ENCODE data around the gene ACTN2. TPM values are rescaled to one million over a fixed set of nuclear protein-coding genes. Genes with fewer than 3 reads are reported as not detected.

Gene ACTN2
- total and polyA plus RNA-seq, 2 donors (not counting 1 experiment from before 2014, with no cell fraction given) = 0.17 to 0.22 TPM

GRCh38 chr1:236724506-236724905 lies 38.2 kb downstream of the ACTN2 start:
- Histone ChIP-seq H3K9ac (ENCODE audit: insufficient read depth, low read length) (no peak overlapping the region), H3K36me3 (ENCODE audit: control insufficient read depth, insufficient read depth, low read length) (no peaks in the 10 kb centered on the region), H4K20me1 (ENCODE audit: control insufficient read depth, extremely low read depth, insufficient read depth, low read length) (no peaks in the 10 kb centered on the region), H3K4me1 (ENCODE audit: control insufficient read depth, extremely low read depth, insufficient read depth, low read length) (no peaks in the 10 kb centered on the region), H3K27ac (ENCODE audit: insufficient read depth, low read length) (no peak overlapping the region), H3K9me3 (ENCODE audit: control insufficient read depth, insufficient read depth, low read depth, low read length) (no peaks in the 10 kb centered on the region), H3K27me3 (ENCODE audit: control insufficient read depth, insufficient read depth, low read length) (no peaks in the 10 kb centered on the region), H3K79me2 (ENCODE audit: control insufficient read depth, insufficient read depth, low read length) (no peaks in the 10 kb centered on the region), H3K4me3 (replicated peaks in 1 of 4; ENCODE audit: control extremely low read depth in 1 of 4, insufficient read depth in 1 of 4, low read depth in 3 of 4, low read length in 4 of 4) (no peak overlapping the region), H3K4me2 (ENCODE audit: extremely low read depth, insufficient read depth, low read length) (no peak overlapping the region), H2AFZ (ENCODE audit: low read length) (no peak overlapping the region)
- TF ChIP-seq, protein P1, sequence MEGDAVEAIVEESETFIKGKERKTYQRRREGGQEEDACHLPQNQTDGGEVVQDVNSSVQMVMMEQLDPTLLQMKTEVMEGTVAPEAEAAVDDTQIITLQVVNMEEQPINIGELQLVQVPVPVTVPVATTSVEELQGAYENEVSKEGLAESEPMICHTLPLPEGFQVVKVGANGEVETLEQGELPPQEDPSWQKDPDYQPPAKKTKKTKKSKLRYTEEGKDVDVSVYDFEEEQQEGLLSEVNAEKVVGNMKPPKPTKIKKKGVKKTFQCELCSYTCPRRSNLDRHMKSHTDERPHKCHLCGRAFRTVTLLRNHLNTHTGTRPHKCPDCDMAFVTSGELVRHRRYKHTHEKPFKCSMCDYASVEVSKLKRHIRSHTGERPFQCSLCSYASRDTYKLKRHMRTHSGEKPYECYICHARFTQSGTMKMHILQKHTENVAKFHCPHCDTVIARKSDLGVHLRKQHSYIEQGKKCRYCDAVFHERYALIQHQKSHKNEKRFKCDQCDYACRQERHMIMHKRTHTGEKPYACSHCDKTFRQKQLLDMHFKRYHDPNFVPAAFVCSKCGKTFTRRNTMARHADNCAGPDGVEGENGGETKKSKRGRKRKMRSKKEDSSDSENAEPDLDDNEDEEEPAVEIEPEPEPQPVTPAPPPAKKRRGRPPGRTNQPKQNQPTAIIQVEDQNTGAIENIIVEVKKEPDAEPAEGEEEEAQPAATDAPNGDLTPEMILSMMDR (conservative IDR thresholded peaks at IDR 0.05 in 1 of 2, IDR thresholded peaks at IDR 0.05 in 1 of 2; ENCODE audit: low read depth in 1 of 2, low read length in 2 of 2) = no peak
- no peak for TF ChIP-seq EZH2 (IDR thresholded peaks at IDR 0.05; ENCODE audit: low read length, missing control alignments)
- DNase-seq (ENCODE audit: low read depth in 2 of 2) = no peak

GRCh38 chr1:236725668-236726067 lies 39.4 kb downstream of the ACTN2 start:
- Histone ChIP-seq H3K27ac (ENCODE audit: insufficient read depth, low read length) (no peak overlapping the region), H4K20me1 (ENCODE audit: control insufficient read depth, extremely low read depth, insufficient read depth, low read length) (no peaks in the 10 kb centered on the region), H3K9me3 (ENCODE audit: control insufficient read depth, insufficient read depth, low read depth, low read length) (no peaks in the 10 kb centered on the region), H3K4me2 (ENCODE audit: extremely low read depth, insufficient read depth, low read length) (no peak overlapping the region), H3K4me1 (ENCODE audit: control insufficient read depth, extremely low read depth, insufficient read depth, low read length) (no peaks in the 10 kb centered on the region), H3K79me2 (ENCODE audit: control insufficient read depth, insufficient read depth, low read length) (no peaks in the 10 kb centered on the region), H3K36me3 (ENCODE audit: control insufficient read depth, insufficient read depth, low read length) (no peaks in the 10 kb centered on the region), H3K27me3 (ENCODE audit: control insufficient read depth, insufficient read depth, low read length) (no peaks in the 10 kb centered on the region), H2AFZ (ENCODE audit: low read length) (no peak overlapping the region), H3K9ac (ENCODE audit: insufficient read depth, low read length) (no peak overlapping the region), H3K4me3 (replicated peaks in 1 of 4; ENCODE audit: control extremely low read depth in 1 of 4, insufficient read depth in 1 of 4, low read depth in 3 of 4, low read length in 4 of 4) (no peak overlapping the region)
- TF ChIP-seq EZH2 (IDR thresholded peaks at IDR 0.05; ENCODE audit: low read length, missing control alignments) = no peak
- TF ChIP-seq, protein P1 (conservative IDR thresholded peaks at IDR 0.05 in 1 of 2, IDR thresholded peaks at IDR 0.05 in 1 of 2; ENCODE audit: low read depth in 1 of 2, low read length in 2 of 2) = no peak
- DNase-seq (ENCODE audit: low read depth in 2 of 2) = no peak

DNA sequence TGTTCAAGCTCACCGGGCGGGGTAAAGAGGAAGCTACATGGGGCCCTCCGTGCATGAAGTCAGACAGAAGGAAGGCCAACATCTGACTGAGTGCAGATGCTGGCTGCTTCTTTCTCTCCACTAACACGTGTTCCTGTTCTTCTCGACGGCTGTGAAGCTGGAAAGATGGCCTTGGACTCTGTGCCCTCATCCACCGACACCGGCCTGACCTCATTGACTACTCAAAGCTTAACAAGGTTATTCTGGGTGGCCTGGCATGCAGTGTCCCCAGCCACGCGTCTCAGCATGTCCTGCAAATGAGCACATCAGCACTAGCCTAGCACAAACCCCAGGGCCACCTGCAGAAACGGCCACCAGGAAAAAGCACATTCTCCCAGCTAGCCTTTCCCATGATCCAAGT lies 41.2 kb downstream of the ACTN2 start:
- Histone ChIP-seq H3K4me1 (ENCODE audit: control insufficient read depth, extremely low read depth, insufficient read depth, low read length) (no peaks in the 10 kb centered on the region), H2AFZ (ENCODE audit: low read length) (no peak overlapping the region), H3K27ac (ENCODE audit: insufficient read depth, low read length) (no peak overlapping the region), H3K9ac (ENCODE audit: insufficient read depth, low read length) (no peak overlapping the region), H3K27me3 (ENCODE audit: control insufficient read depth, insufficient read depth, low read length) (no peaks in the 10 kb centered on the region), H3K9me3 (ENCODE audit: control insufficient read depth, insufficient read depth, low read depth, low read length) (no peaks in the 10 kb centered on the region), H3K79me2 (ENCODE audit: control insufficient read depth, insufficient read depth, low read length) (no peaks in the 10 kb centered on the region), H4K20me1 (ENCODE audit: control insufficient read depth, extremely low read depth, insufficient read depth, low read length) (no peaks in the 10 kb centered on the region), H3K4me3 (replicated peaks in 1 of 4; ENCODE audit: control extremely low read depth in 1 of 4, insufficient read depth in 1 of 4, low read depth in 3 of 4, low read length in 4 of 4) (no peak overlapping the region), H3K4me2 (ENCODE audit: extremely low read depth, insufficient read depth, low read length) (no peak overlapping the region), H3K36me3 (ENCODE audit: control insufficient read depth, insufficient read depth, low read length) (no peaks in the 10 kb centered on the region)
- DNase-seq (ENCODE audit: low read depth in 2 of 2) = no peak
- TF ChIP-seq, protein P1 (conservative IDR thresholded peaks at IDR 0.05 in 1 of 2, IDR thresholded peaks at IDR 0.05 in 1 of 2; ENCODE audit: low read depth in 1 of 2, low read length in 2 of 2) = no peak
- TF ChIP-seq EZH2 (IDR thresholded peaks at IDR 0.05; ENCODE audit: low read length, missing control alignments) = no peak
